SK-N-SH (cell line): ENCODE data around the gene CACNA1E.

Experiments
- NFIC ChIP-seq: IDR thresholded peaks from 2 replicates; pipeline ENCODE4 v1.4.0; 2012; ENCODE audit warnings: borderline replicate concordance
- NRF1 ChIP-seq: IDR thresholded peaks from 2 replicates; pipeline ENCODE4 v1.6.1; 2012; ENCODE audit warnings: low read depth, mild to moderate bottlenecking, low read length

- TF ChIP-seq NRF1 (no peak), NFIC (no peak)
Observed at GRCh38 chr1:181623850-181624249, 140.5 kb downstream of the CACNA1E start.
